Panc1 (cell line): Measurements from ENCODE around the gene CCDC78. TPM values are rescaled to one million over a fixed set of nuclear protein-coding genes. Genes with fewer than 3 reads are reported as not detected.

Experiments used
- ATAC-seq: fragments of 200-7000 bp; cut with Tn5 transposase; 2 replicates; pipeline ENCODE4 v1.9.1; 2020; ENCODE audit warnings: mild to moderate bottlenecking, moderate library complexity
- BruUV-seq: library from RNA; stranded (reverse); fragments of 400-500 nt; replicated peaks from 2 replicates; lab custom pipeline; 2021; lab: Mats Ljungman, UMichigan
- CTCF ChIA-PET: fragments of 300-600 bp; sonication (Branson Sonifier 250); formaldehyde crosslinking; loops from one replicate; lab custom pipeline; 2022; ENCODE audit warnings: antibody characterized with exemption; lab: Charles Lee
- POLR2A ChIA-PET: fragments of 300-600 bp; sonication (Branson Sonifier 250); formaldehyde crosslinking; loops from one replicate; lab custom pipeline; 2022; ENCODE audit warnings: antibody characterized with exemption; lab: Charles Lee
- DNase-seq: peaks from one replicate; pipeline ENCODE4 v3.0.0-alpha.2; 2010; ENCODE audit warnings: low read depth, low spot score
- H3K27ac ChIP-seq: 2 replicates; pipeline ENCODE4 v1.5.1; 2011; ENCODE audit warnings: mild to moderate bottlenecking, low read length, inconsistent platforms
- H3K27me3 ChIP-seq: fragments of 200-500 bp; sonication (Bioruptor generic); 2 replicates; pipeline ENCODE4 v1.6.0; 2014; ENCODE audit warnings: low read length, inconsistent platforms; ENCODE audit not compliant: control insufficient read depth, insufficient read depth
- H3K36me3 ChIP-seq: fragments of 200-500 bp; sonication (Bioruptor generic); 2 replicates; pipeline ENCODE4 v1.5.1; 2014; ENCODE audit warnings: inconsistent platforms, mild to moderate bottlenecking, low read length, moderate library complexity; ENCODE audit not compliant: control insufficient read depth, insufficient read depth
- H3K4me1 ChIP-seq: 2 replicates; pipeline ENCODE4 v1.5.1; 2011; ENCODE audit warnings: inconsistent platforms, mild to moderate bottlenecking, low read length, moderate library complexity; ENCODE audit not compliant: control insufficient read depth, insufficient read depth
- H3K4me3 ChIP-seq, 2 experiments: 2 replicates each; pipeline ENCODE4 v1.5.1; 2011 to 2012; ENCODE audit warnings: low read depth in 2 of 2, low read length in 2 of 2, mild to moderate bottlenecking in 2 of 2, inconsistent platforms in 1 of 2, moderate library complexity in 1 of 2
- H3K9me3 ChIP-seq: fragments of 200-500 bp; sonication (Bioruptor generic); 2 replicates; pipeline ENCODE4 v1.5.1; 2014; ENCODE audit warnings: low read depth, mild to moderate bottlenecking, inconsistent platforms, low read length, moderate library complexity; ENCODE audit not compliant: control insufficient read depth, insufficient read depth
- POLR2AphosphoS5 ChIP-seq: IDR thresholded peaks from 2 replicates; pipeline ENCODE4 v1.6.1; 2012; ENCODE audit warnings: mild to moderate bottlenecking, low read depth, low read length, moderate library complexity
- SIN3A ChIP-seq: IDR thresholded peaks from 2 replicates; pipeline ENCODE4 v1.6.1; 2012; ENCODE audit warnings: low read depth, mild to moderate bottlenecking, low read length, moderate library complexity, borderline replicate concordance; ENCODE audit not compliant: insufficient read depth
- TCF7L2 ChIP-seq: IDR thresholded peaks from 2 replicates; pipeline ENCODE4 v1.6.1; 2011; ENCODE audit warnings: mild to moderate bottlenecking, low read depth, low read length, inconsistent platforms
- in situ Hi-C: cut with HindIII; loops from 2 replicates; pipeline ENCODE4 v1.10.0; 2016; ENCODE audit warnings: low sequenced_read_pairs, low pct_unique_long_range_greater_than_20kb
- intact Hi-C: fragments of 100-400 bp; cut with micrococcal nuclease; formaldehyde crosslinking; loops from one replicate; pipeline ENCODE4 v1.10.0; 2022; ENCODE audit not compliant: unreplicated experiment
- total RNA-seq: library from RNA; stranded (reverse); gene quantifications from one replicate; pipeline ENCODE4 v1.2.1, GENCODE V29; 2021; ENCODE audit not compliant: unreplicated experiment
- TF ChIP-seq, protein P1 (sequence below), 2 experiments: IDR thresholded peaks; 2 replicates each; pipeline ENCODE4 v1.6.1; 2011 to 2012; ENCODE audit warnings: low read depth in 2 of 2, control low read depth in 1 of 2, low read length in 1 of 2, mild to moderate bottlenecking in 1 of 2, moderate library complexity in 1 of 2; ENCODE audit not compliant: insufficient read depth in 1 of 2
- TF ChIP-seq, protein P2 (sequence below): fragments of 450-650 bp; IDR thresholded peaks from 2 replicates; pipeline ENCODE4 v1.5.1; 2017; ENCODE audit warnings: mild to moderate bottlenecking

CCDC78 gene
- total RNA-seq, 1 experiment from 2014 or later: 18.2 TPM

DNA sequence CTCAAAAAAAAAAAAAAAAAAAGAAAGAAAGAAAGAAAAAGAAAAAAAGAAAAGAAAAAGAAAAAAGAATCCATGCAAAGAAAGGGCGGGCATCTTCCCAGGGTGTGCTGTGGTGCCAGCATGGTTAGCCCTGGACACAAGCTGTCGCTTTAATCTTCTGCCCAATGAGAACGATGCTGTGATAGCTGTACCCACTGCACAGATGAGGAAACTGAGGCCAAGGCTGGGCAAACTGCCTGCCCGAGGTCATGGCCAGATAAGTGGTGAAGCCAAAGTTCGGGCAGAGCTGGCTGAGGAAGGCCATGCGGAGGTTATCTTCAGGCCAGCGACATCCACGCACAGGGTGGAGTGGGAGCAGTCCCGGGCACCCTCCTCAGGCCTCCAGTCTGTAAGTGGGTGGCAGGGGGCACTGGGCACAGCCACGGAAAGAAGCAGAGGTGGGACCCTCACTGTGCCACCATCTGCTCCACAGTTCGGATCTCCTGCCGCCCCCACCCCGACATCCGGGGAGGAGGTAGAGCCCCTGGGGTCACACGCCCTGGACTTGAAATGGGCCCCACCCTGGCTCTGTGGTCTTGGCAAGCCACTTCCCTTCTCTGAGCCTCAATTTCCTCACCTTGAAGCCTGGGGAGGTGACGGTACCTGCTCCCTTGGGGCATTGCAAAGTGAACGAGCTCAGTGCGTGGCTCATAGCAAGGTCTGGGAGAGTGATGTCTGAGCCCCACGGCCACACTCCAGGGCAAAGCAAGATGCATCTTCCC lies 27.2 kb downstream of the CCDC78 start:
- no peaks in the 10 kb centered on the region for H3K9me3 ChIP-seq
- no peaks in the 10 kb centered on the region for H3K36me3 ChIP-seq
- H3K27me3 ChIP-seq: no peaks in the 10 kb centered on the region
- TF ChIP-seq SIN3A (no peak), POLR2AphosphoS5 (no peak), TCF7L2 (no peak)
- TF ChIP-seq, protein P1, sequence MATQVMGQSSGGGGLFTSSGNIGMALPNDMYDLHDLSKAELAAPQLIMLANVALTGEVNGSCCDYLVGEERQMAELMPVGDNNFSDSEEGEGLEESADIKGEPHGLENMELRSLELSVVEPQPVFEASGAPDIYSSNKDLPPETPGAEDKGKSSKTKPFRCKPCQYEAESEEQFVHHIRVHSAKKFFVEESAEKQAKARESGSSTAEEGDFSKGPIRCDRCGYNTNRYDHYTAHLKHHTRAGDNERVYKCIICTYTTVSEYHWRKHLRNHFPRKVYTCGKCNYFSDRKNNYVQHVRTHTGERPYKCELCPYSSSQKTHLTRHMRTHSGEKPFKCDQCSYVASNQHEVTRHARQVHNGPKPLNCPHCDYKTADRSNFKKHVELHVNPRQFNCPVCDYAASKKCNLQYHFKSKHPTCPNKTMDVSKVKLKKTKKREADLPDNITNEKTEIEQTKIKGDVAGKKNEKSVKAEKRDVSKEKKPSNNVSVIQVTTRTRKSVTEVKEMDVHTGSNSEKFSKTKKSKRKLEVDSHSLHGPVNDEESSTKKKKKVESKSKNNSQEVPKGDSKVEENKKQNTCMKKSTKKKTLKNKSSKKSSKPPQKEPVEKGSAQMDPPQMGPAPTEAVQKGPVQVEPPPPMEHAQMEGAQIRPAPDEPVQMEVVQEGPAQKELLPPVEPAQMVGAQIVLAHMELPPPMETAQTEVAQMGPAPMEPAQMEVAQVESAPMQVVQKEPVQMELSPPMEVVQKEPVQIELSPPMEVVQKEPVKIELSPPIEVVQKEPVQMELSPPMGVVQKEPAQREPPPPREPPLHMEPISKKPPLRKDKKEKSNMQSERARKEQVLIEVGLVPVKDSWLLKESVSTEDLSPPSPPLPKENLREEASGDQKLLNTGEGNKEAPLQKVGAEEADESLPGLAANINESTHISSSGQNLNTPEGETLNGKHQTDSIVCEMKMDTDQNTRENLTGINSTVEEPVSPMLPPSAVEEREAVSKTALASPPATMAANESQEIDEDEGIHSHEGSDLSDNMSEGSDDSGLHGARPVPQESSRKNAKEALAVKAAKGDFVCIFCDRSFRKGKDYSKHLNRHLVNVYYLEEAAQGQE (IDR thresholded peaks at IDR 0.05; ENCODE audit: insufficient read depth in 1 of 2, low read depth in 2 of 2, low read length in 1 of 2): no peak
- TF ChIP-seq, protein P2, sequence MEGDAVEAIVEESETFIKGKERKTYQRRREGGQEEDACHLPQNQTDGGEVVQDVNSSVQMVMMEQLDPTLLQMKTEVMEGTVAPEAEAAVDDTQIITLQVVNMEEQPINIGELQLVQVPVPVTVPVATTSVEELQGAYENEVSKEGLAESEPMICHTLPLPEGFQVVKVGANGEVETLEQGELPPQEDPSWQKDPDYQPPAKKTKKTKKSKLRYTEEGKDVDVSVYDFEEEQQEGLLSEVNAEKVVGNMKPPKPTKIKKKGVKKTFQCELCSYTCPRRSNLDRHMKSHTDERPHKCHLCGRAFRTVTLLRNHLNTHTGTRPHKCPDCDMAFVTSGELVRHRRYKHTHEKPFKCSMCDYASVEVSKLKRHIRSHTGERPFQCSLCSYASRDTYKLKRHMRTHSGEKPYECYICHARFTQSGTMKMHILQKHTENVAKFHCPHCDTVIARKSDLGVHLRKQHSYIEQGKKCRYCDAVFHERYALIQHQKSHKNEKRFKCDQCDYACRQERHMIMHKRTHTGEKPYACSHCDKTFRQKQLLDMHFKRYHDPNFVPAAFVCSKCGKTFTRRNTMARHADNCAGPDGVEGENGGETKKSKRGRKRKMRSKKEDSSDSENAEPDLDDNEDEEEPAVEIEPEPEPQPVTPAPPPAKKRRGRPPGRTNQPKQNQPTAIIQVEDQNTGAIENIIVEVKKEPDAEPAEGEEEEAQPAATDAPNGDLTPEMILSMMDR: no peak
- in situ Hi-C loops (no loop called here), intact Hi-C loops (no loop called here)
- no peak for DNase-seq
- no peak overlapping the region for H3K27ac ChIP-seq
- ATAC-seq: no peak
- ChIA-PET POLR2A (no interaction called here), CTCF (no interaction called here)
- no TSS peak for BruUV-seq
- H3K4me1 ChIP-seq: no peaks in the 10 kb centered on the region; the same call in 1 of the 2 replicates
- H3K4me3 ChIP-seq: no peak overlapping the region

DNA sequence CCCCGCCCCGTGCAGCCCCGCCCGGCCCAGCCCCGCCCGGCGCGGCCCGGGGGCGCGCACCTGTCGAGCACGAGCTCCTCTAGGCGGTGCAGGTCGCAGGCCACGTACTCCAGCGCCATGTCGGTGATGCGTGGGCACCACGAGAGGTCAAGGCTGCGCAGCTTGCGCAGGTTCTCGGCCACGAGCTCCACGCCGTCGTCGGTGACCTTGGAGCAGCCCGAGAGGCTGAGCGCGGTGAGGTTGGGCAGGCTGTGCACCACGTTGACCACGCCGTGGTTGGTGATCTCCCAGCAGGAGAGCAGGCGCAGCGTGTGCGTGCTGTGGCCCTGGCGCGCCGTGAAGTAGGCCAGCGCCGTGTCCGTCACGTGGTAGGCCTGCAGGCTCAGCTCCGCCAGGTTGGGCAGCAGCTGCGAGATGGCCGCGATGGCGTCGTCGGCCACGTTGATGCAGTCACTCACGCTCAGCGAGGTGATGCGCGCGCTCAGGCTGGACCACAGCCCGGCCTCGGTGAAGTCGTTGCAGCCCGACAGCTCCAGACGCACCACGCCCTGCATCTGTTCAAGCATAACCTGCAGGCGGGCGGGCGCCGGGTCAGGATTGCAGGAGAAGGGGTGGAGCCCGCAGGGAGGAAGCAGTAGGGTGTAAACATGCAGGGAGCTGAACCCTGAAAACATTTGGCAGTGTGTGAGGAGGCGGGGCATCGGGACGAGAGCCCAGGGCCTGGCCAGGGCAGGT lies 30.7 kb downstream of the CCDC78 start:
- no peak overlapping the region for H3K4me3 ChIP-seq
- no peak for ATAC-seq

More for the DNA sequence above, 30.7 kb downstream of the CCDC78 start:
- CTCF ChIA-PET: no interaction called here
- Histone ChIP-seq H3K9me3 (no peaks in the 10 kb centered on the region), H3K27ac (no peak overlapping the region), H3K4me1 (0 out of 2 replicates have a peak, but pooled peaks cover 3% of the 10 kb centered on the region), H3K27me3 (no peaks in the 10 kb centered on the region), H3K36me3 (no peaks in the 10 kb centered on the region)
- TF ChIP-seq, protein P2: no peak
- TF ChIP-seq, protein P1 (IDR thresholded peaks at IDR 0.05; ENCODE audit: insufficient read depth in 1 of 2, low read depth in 2 of 2, low read length in 1 of 2): no peak
- TF ChIP-seq POLR2AphosphoS5: no peak
- TF ChIP-seq TCF7L2: no peak
- no peak for TF ChIP-seq SIN3A
- POLR2A ChIA-PET: no interaction called here
- intact Hi-C loops: no loop called here
- BruUV-seq: no TSS peak
- no peak for DNase-seq
- in situ Hi-C loops: no loop called here
